ENCODE measurements around the gene GPR139.

DNA sequence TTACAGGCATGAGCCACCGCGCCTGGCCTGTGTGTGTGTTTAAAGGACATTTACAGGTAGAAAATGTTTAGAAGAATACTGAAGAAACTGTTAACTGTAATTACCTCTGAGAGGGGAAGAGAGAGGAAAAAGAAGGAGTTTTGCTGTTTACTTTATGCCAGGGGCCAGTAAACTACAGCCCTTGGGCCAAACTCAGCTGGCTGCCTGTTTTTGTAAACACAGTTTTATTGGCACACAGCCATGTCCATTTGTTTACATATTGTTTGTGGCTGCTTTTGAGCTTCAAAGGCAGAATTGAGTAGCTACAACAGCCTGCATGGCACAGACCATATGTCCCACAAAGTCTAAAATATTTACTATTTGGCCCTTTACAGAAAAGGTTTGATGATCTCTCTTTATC, 76.4 kb downstream of the GPR139 start:
- TF ChIP-seq, protein P1, sequence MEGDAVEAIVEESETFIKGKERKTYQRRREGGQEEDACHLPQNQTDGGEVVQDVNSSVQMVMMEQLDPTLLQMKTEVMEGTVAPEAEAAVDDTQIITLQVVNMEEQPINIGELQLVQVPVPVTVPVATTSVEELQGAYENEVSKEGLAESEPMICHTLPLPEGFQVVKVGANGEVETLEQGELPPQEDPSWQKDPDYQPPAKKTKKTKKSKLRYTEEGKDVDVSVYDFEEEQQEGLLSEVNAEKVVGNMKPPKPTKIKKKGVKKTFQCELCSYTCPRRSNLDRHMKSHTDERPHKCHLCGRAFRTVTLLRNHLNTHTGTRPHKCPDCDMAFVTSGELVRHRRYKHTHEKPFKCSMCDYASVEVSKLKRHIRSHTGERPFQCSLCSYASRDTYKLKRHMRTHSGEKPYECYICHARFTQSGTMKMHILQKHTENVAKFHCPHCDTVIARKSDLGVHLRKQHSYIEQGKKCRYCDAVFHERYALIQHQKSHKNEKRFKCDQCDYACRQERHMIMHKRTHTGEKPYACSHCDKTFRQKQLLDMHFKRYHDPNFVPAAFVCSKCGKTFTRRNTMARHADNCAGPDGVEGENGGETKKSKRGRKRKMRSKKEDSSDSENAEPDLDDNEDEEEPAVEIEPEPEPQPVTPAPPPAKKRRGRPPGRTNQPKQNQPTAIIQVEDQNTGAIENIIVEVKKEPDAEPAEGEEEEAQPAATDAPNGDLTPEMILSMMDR (conservative IDR thresholded peaks at IDR 0.05): no peak
- TF ChIP-seq EZH2 (IDR thresholded peaks at IDR 0.05; ENCODE audit: low read depth): no peak
